GM23338 (cell line): ENCODE results near the gene EMCN. TPM values are rescaled to one million over a fixed set of nuclear protein-coding genes. Genes with fewer than 3 reads are reported as not detected.

Experiments
- ATAC-seq: fragments of 200-7000 bp; cut with Tn5 transposase; 3 replicates; pipeline ENCODE4 v1.9.1; 2020
- DNase-seq: peaks from one replicate; pipeline ENCODE4 v3.0.0-alpha.2; 2015; ENCODE audit warnings: low spot score
- H2AFZ ChIP-seq: fragments of 200-600 bp; sonication (generic); 2 replicates; pipeline ENCODE4 v1.8.0; 2016; ENCODE audit warnings: antibody characterized with exemption, mild to moderate bottlenecking, moderate library complexity
- H3F3A ChIP-seq: fragments of 200-600 bp; sonication (generic); replicated peaks from 2 replicates; pipeline ENCODE4 v1.8.0; 2017; ENCODE audit warnings: antibody characterized with exemption, mixed run types, low read depth
- H3K27ac ChIP-seq: fragments of 200-600 bp; sonication (generic); 2 replicates; pipeline ENCODE4 v1.6.1; 2016; ENCODE audit warnings: low read depth
- H3K27me3 ChIP-seq: fragments of 200-600 bp; sonication (generic); 2 replicates; pipeline ENCODE4 v1.8.0; 2016; ENCODE audit warnings: mild to moderate bottlenecking, mixed run types, moderate library complexity; ENCODE audit not compliant: insufficient read depth
- H3K36me3 ChIP-seq: fragments of 200-600 bp; sonication (generic); 2 replicates; pipeline ENCODE4 v1.8.0; 2016; ENCODE audit warnings: mild to moderate bottlenecking; ENCODE audit not compliant: insufficient read depth
- H3K4me1 ChIP-seq: fragments of 200-600 bp; sonication (generic); 2 replicates; pipeline ENCODE4 v1.8.0; 2016; ENCODE audit warnings: mild to moderate bottlenecking, moderate library complexity; ENCODE audit not compliant: insufficient read depth
- H3K4me2 ChIP-seq: fragments of 200-600 bp; sonication (generic); 2 replicates; pipeline ENCODE4 v1.7.1; 2017; ENCODE audit warnings: mixed run types
- H3K4me3 ChIP-seq: fragments of 200-600 bp; sonication (generic); 2 replicates; pipeline ENCODE4 v1.6.1; 2016; ENCODE audit warnings: mixed run types
- H3K79me2 ChIP-seq: fragments of 200-600 bp; sonication (generic); replicated peaks from 2 replicates; pipeline ENCODE4 v1.8.0; 2017; ENCODE audit warnings: mild to moderate bottlenecking; ENCODE audit not compliant: insufficient read depth
- H3K9me2 ChIP-seq: fragments of 200-600 bp; sonication (generic); 2 replicates; pipeline ENCODE4 v1.8.0; 2017; ENCODE audit not compliant: insufficient read depth
- H4K20me1 ChIP-seq: fragments of 200-600 bp; sonication (generic); replicated peaks from 2 replicates; pipeline ENCODE4 v1.8.0; 2017; ENCODE audit warnings: mild to moderate bottlenecking; ENCODE audit not compliant: insufficient read depth
- H3K27ac Mint-ChIP-seq: 2 replicates; pipeline ENCODE4 v1.8.0; 2020; ENCODE audit warnings: inconsistent platforms, mild to moderate bottlenecking, moderate library complexity, mixed read lengths
- H3K27me3 Mint-ChIP-seq: 3 replicates; pipeline ENCODE4 v1.8.0; 2022; ENCODE audit warnings: low read depth, mild to moderate bottlenecking, moderate library complexity, mixed read lengths, inconsistent platforms; ENCODE audit not compliant: insufficient read depth, poor library complexity
- H3K36me3 Mint-ChIP-seq: 3 replicates; pipeline ENCODE4 v1.8.0; 2021; ENCODE audit warnings: low read depth, mild to moderate bottlenecking, inconsistent platforms, moderate library complexity, mixed read lengths
- H3K4me1 Mint-ChIP-seq: 3 replicates; pipeline ENCODE4 v1.8.0; 2020; ENCODE audit warnings: mild to moderate bottlenecking, inconsistent platforms, mixed read lengths
- H3K4me3 Mint-ChIP-seq: 3 replicates; pipeline ENCODE4 v1.8.0; 2021; ENCODE audit warnings: moderate library complexity, mild to moderate bottlenecking, inconsistent platforms, mixed read lengths
- H3K9me3 Mint-ChIP-seq: 3 replicates; pipeline ENCODE4 v1.8.0; 2020; ENCODE audit warnings: moderate library complexity, mild to moderate bottlenecking, inconsistent platforms, mixed read lengths
- CREB1 ChIP-seq: fragments of 250-450 bp; sonication (Bioruptor Pico); IDR thresholded peaks from 2 replicates; pipeline ENCODE4 v1.5.0; 2020; ENCODE audit warnings: low read depth, mild to moderate bottlenecking, moderate library complexity
- EZH2 ChIP-seq: fragments of 200-600 bp; sonication (generic); IDR thresholded peaks from one replicate; pipeline ENCODE4 v1.8.0; 2017; ENCODE audit warnings: antibody characterized with exemption, mild to moderate bottlenecking, low read depth; ENCODE audit not compliant: unreplicated experiment
- EZH2phosphoT487 ChIP-seq: fragments of 200-600 bp; sonication (generic); IDR thresholded peaks from one replicate; pipeline ENCODE4 v1.8.1; 2018; ENCODE audit warnings: antibody characterized with exemption; ENCODE audit not compliant: unreplicated experiment
- JUNB ChIP-seq: IDR thresholded peaks from one replicate; pipeline ENCODE4 v1.6.1; 2016; ENCODE audit warnings: antibody characterized with exemption; ENCODE audit not compliant: unreplicated experiment
- NANOG ChIP-seq: IDR thresholded peaks from 2 replicates; pipeline ENCODE4 v1.6.1; 2016; ENCODE audit warnings: antibody characterized with exemption, borderline replicate concordance
- POLR2AphosphoS5 ChIP-seq: IDR thresholded peaks from 2 replicates; pipeline ENCODE4 v1.6.1; 2016; ENCODE audit warnings: antibody characterized with exemption, low read depth
- STAT1 ChIP-seq: IDR thresholded peaks from one replicate; pipeline ENCODE4 v1.6.1; 2016; ENCODE audit warnings: antibody characterized with exemption; ENCODE audit not compliant: unreplicated experiment
- ZNF114 ChIP-seq: fragments of 250-450 bp; sonication (Bioruptor Pico); IDR thresholded peaks from 2 replicates; pipeline ENCODE4 v1.5.0; 2020; ENCODE audit warnings: mild to moderate bottlenecking, moderate library complexity
- ZNF331 ChIP-seq: fragments of 250-450 bp; sonication (Bioruptor Pico); IDR thresholded peaks from 2 replicates; pipeline ENCODE4 v1.5.0; 2020; ENCODE audit warnings: low read depth, mild to moderate bottlenecking, moderate library complexity
- polyA plus RNA-seq: library from polyadenylated mRNA; unstranded; fragments of >200 nt; fragmentation: Nextera tagmentation; extraction: Ambion mirVana; gene quantifications from 2 replicates; pipeline ENCODE4 v1.2.1, GENCODE V29; 2016
- total RNA-seq: library from RNA; depleted of rRNA; stranded (reverse); fragments of >200 nt; shearing (Covaris generic); gene quantifications from 2 replicates; pipeline ENCODE4 v1.2.3, GENCODE V29; 2014
- TF ChIP-seq, protein P1 (sequence below), 2 experiments: fragments of 200-600 bp in 1 of 2; sonication (generic) in 1 of 2; conservative IDR thresholded peaks; 2 replicates each; pipeline versions ENCODE4 v1.5.1 to v1.6.1; 2016 to 2017; ENCODE audit warnings: antibody characterized with exemption in 2 of 2, low read depth in 2 of 2, mild to moderate bottlenecking in 2 of 2, moderate library complexity in 1 of 2
- TF ChIP-seq, protein P2 (sequence below): IDR thresholded peaks from one replicate; pipeline ENCODE4 v1.6.1; 2018; ENCODE audit warnings: antibody characterized with exemption; ENCODE audit not compliant: unreplicated experiment
- TF ChIP-seq, protein P3 (sequence below): IDR thresholded peaks from 2 replicates; pipeline ENCODE4 v1.6.1; 2016; ENCODE audit warnings: antibody characterized with exemption
- TF ChIP-seq, protein P4 (sequence below): fragments of 250-450 bp; sonication (Bioruptor Pico); IDR thresholded peaks from 2 replicates; pipeline ENCODE4 v1.5.0; 2020; ENCODE audit warnings: mild to moderate bottlenecking, moderate library complexity

The EMCN gene
- total and polyA plus RNA-seq, 2 experiments from 2014 or later, result not detected

DNA sequence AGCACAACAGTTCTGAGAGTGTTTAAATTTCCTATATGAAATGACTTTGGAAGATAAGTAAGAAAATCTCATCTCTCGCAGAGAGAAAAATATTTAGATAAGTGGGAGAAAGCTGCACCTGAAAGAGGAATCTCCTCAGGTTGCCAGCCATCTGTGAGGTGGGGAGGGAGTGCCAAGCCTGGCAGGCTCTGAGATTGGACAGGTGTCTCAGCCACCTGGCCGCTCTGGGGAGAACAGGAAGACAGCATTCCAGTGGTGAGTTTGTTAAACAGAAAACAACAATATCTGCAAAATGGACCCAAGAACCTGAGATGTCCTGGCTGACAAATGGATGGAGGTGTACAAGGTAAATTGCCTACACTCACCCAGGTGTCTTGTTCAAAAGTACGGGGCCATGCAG lies 31.3 kb downstream of the EMCN start:
- no peak overlapping the region for H3K4me3 Mint-ChIP-seq

More for the DNA sequence above, 31.3 kb downstream of the EMCN start:
- Mint-ChIP-seq H3K4me1 (peaks cover 6% of the 10 kb centered on the region; the same call in 2 of the 3 replicates), H3K27ac (no peak overlapping the region), H3K9me3 (no peaks in the 10 kb centered on the region), H3K36me3 (no peaks in the 10 kb centered on the region), H3K27me3 (no peaks in the 10 kb centered on the region)
- Histone ChIP-seq H3K79me2 (no peaks in the 10 kb centered on the region), H3K27me3 (no peaks in the 10 kb centered on the region), H3K4me3 (no peak overlapping the region), H3K4me2 (no peak overlapping the region), H3K27ac (no peak overlapping the region), H3K4me1 (peaks cover 3% of the 10 kb centered on the region; the same call in 1 of the 2 replicates), H2AFZ (no peak overlapping the region), H4K20me1 (no peaks in the 10 kb centered on the region), H3K9me2 (no peaks in the 10 kb centered on the region), H3F3A (no peaks in the 10 kb centered on the region), H3K36me3 (no peaks in the 10 kb centered on the region)
- TF ChIP-seq STAT1 (no peak), EZH2phosphoT487 (no peak), POLR2AphosphoS5 (no peak), ZNF331 (CRISPR knock-in tag) (no peak), ZNF114 (CRISPR knock-in tag) (no peak), NANOG (no peak), JUNB (no peak), CREB1 (CRISPR knock-in tag) (no peak), EZH2 (no peak)
- TF ChIP-seq, protein P1, sequence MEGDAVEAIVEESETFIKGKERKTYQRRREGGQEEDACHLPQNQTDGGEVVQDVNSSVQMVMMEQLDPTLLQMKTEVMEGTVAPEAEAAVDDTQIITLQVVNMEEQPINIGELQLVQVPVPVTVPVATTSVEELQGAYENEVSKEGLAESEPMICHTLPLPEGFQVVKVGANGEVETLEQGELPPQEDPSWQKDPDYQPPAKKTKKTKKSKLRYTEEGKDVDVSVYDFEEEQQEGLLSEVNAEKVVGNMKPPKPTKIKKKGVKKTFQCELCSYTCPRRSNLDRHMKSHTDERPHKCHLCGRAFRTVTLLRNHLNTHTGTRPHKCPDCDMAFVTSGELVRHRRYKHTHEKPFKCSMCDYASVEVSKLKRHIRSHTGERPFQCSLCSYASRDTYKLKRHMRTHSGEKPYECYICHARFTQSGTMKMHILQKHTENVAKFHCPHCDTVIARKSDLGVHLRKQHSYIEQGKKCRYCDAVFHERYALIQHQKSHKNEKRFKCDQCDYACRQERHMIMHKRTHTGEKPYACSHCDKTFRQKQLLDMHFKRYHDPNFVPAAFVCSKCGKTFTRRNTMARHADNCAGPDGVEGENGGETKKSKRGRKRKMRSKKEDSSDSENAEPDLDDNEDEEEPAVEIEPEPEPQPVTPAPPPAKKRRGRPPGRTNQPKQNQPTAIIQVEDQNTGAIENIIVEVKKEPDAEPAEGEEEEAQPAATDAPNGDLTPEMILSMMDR (conservative IDR thresholded peaks at IDR 0.05; ENCODE audit: low read depth in 2 of 2), result no peak
- TF ChIP-seq, protein P2, sequence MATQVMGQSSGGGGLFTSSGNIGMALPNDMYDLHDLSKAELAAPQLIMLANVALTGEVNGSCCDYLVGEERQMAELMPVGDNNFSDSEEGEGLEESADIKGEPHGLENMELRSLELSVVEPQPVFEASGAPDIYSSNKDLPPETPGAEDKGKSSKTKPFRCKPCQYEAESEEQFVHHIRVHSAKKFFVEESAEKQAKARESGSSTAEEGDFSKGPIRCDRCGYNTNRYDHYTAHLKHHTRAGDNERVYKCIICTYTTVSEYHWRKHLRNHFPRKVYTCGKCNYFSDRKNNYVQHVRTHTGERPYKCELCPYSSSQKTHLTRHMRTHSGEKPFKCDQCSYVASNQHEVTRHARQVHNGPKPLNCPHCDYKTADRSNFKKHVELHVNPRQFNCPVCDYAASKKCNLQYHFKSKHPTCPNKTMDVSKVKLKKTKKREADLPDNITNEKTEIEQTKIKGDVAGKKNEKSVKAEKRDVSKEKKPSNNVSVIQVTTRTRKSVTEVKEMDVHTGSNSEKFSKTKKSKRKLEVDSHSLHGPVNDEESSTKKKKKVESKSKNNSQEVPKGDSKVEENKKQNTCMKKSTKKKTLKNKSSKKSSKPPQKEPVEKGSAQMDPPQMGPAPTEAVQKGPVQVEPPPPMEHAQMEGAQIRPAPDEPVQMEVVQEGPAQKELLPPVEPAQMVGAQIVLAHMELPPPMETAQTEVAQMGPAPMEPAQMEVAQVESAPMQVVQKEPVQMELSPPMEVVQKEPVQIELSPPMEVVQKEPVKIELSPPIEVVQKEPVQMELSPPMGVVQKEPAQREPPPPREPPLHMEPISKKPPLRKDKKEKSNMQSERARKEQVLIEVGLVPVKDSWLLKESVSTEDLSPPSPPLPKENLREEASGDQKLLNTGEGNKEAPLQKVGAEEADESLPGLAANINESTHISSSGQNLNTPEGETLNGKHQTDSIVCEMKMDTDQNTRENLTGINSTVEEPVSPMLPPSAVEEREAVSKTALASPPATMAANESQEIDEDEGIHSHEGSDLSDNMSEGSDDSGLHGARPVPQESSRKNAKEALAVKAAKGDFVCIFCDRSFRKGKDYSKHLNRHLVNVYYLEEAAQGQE, result no peak
- TF ChIP-seq, protein P3, sequence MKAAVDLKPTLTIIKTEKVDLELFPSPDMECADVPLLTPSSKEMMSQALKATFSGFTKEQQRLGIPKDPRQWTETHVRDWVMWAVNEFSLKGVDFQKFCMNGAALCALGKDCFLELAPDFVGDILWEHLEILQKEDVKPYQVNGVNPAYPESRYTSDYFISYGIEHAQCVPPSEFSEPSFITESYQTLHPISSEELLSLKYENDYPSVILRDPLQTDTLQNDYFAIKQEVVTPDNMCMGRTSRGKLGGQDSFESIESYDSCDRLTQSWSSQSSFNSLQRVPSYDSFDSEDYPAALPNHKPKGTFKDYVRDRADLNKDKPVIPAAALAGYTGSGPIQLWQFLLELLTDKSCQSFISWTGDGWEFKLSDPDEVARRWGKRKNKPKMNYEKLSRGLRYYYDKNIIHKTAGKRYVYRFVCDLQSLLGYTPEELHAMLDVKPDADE, result no peak
- TF ChIP-seq, protein P4, sequence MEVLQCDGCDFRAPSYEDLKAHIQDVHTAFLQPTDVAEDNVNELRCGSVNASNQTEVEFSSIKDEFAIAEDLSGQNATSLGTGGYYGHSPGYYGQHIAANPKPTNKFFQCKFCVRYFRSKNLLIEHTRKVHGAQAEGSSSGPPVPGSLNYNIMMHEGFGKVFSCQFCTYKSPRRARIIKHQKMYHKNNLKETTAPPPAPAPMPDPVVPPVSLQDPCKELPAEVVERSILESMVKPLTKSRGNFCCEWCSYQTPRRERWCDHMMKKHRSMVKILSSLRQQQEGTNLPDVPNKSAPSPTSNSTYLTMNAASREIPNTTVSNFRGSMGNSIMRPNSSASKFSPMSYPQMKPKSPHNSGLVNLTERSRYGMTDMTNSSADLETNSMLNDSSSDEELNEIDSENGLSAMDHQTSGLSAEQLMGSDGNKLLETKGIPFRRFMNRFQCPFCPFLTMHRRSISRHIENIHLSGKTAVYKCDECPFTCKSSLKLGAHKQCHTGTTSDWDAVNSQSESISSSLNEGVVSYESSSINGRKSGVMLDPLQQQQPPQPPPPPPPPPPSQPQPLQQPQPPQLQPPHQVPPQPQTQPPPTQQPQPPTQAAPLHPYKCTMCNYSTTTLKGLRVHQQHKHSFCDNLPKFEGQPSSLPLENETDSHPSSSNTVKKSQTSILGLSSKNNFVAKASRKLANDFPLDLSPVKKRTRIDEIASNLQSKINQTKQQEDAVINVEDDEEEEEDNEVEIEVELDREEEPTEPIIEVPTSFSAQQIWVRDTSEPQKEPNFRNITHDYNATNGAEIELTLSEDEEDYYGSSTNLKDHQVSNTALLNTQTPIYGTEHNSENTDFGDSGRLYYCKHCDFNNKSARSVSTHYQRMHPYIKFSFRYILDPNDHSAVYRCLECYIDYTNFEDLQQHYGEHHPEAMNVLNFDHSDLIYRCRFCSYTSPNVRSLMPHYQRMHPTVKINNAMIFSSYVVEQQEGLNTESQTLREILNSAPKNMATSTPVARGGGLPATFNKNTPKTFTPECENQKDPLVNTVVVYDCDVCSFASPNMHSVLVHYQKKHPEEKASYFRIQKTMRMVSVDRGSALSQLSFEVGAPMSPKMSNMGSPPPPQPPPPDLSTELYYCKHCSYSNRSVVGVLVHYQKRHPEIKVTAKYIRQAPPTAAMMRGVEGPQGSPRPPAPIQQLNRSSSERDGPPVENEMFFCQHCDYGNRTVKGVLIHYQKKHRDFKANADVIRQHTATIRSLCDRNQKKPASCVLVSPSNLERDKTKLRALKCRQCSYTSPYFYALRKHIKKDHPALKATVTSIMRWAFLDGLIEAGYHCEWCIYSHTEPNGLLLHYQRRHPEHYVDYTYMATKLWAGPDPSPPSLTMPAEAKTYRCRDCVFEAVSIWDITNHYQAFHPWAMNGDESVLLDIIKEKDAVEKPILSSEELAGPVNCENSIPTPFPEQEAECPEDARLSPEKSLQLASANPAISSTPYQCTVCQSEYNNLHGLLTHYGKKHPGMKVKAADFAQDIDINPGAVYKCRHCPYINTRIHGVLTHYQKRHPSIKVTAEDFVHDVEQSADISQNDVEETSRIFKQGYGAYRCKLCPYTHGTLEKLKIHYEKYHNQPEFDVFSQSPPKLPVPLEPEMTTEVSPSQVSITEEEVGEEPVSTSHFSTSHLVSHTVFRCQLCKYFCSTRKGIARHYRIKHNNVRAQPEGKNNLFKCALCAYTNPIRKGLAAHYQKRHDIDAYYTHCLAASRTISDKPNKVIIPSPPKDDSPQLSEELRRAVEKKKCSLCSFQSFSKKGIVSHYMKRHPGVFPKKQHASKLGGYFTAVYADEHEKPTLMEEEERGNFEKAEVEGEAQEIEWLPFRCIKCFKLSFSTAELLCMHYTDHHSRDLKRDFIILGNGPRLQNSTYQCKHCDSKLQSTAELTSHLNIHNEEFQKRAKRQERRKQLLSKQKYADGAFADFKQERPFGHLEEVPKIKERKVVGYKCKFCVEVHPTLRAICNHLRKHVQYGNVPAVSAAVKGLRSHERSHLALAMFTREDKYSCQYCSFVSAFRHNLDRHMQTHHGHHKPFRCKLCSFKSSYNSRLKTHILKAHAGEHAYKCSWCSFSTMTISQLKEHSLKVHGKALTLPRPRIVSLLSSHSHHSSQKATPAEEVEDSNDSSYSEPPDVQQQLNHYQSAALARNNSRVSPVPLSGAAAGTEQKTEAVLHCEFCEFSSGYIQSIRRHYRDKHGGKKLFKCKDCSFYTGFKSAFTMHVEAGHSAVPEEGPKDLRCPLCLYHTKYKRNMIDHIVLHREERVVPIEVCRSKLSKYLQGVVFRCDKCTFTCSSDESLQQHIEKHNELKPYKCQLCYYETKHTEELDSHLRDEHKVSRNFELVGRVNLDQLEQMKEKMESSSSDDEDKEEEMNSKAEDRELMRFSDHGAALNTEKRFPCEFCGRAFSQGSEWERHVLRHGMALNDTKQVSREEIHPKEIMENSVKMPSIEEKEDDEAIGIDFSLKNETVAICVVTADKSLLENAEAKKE (CRISPR knock-in tag), result no peak
- no peak for ATAC-seq
- DNase-seq, result peak; percentile 5
